Mesodermal cell (in vitro differentiated cells): Measurements from ENCODE around the gene LIG1.
"Not testable (repeated sequence)": the region's sequence is repeated elsewhere in the genome, so short reads cannot be mapped to it uniquely, and the experiment has no call there.

Experiments
- H3K27ac ChIP-seq: 2 replicates; pipeline ENCODE4 v1.7.0; 2013; ENCODE audit warnings: mild to moderate bottlenecking, low read depth, low read length, moderate library complexity; ENCODE audit not compliant: severe bottlenecking
- H3K36me3 ChIP-seq: 2 replicates; pipeline ENCODE4 v1.7.1; 2013; ENCODE audit warnings: mild to moderate bottlenecking, low read length, moderate library complexity; ENCODE audit not compliant: control insufficient read depth, insufficient read depth
- H3K4me1 ChIP-seq: one replicate; pipeline ENCODE4 v1.7.1; 2013; ENCODE audit warnings: mild to moderate bottlenecking, low read length; ENCODE audit not compliant: insufficient read depth, control insufficient read depth, poor library complexity, severe bottlenecking
- H3K4me3 ChIP-seq: 2 replicates; pipeline ENCODE4 v1.7.0; 2013; ENCODE audit warnings: low read length, control low read depth, mild to moderate bottlenecking; ENCODE audit not compliant: insufficient read depth, poor library complexity, severe bottlenecking; ENCODE audit errors: extremely low read depth
- H3K9me3 ChIP-seq: 2 replicates; pipeline ENCODE4 v1.7.1; 2013; ENCODE audit warnings: mild to moderate bottlenecking, low read length, moderate library complexity; ENCODE audit not compliant: control insufficient read depth
- WGBS, 2 experiments: methylation state at CpG; one replicate each; pipeline ENCODE4 v1.1.5; 2013; ENCODE audit warnings: missing lambda C conversion rate in 2 of 2; ENCODE audit not compliant: insufficient coverage in 2 of 2; 5-methylcytosine and 5-hydroxymethylcytosine counted together

The LIG1 gene

DNA sequence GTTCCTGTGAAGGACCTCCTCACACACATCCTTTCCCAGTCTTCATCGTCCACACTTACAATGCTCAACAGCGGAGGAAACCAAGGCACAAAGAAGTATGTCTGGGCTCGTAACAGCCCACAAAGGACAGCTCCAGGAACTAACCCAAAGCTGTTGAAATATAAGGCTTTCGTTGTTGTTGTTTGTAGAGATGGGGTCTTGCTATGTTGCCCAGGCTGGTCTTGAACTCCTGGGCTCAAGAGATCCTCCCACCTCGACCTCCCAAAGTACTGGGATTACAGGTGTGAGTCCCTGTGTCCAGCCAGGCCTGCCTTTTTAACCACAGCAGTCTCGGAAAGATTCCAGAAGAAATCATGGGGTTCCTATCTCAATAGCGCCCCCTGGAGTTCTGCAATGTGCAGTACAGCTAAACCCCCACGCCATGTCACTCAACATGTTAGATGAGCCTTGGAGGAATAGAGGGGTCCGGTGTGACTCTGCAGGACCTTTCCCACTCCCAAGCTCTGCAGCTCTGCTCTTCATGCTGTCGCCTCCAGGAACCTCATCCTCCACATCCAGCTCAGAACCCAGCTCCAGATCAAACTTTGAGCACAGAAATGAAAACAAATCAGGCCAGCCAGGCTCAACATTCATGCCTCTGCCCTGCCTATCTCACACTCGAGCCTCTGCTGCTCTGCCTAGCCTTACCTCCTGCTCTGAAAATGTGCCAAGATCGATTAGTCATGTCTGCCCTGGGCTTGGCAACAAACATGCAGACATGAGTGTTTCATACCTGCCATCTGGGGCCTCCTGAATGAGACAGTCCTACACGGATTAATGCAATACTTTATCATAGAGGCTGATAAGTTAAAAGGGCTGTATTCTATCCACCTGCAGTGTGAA is 67.0 kb downstream of the LIG1 start:
- Histone ChIP-seq H3K4me1 (peaks cover 6% of the 10 kb centered on the region), H3K36me3 (no peaks in the 10 kb centered on the region), H3K9me3 (no peaks in the 10 kb centered on the region), H3K27ac (no peak overlapping the region), H3K4me3 (no peak overlapping the region)
- 38 to 48% methylated on average over 8 to 9 of the region's 13 CpGs for WGBS, 2 experiments

- WGBS, 2 experiments, result 79 to 84% methylated on average over 3 to 4 of the region's 4 CpGs
- H3K4me1 ChIP-seq, result no peaks in the 10 kb centered on the region
- H3K9me3 ChIP-seq, result peaks cover 3% of the 10 kb centered on the region
- no peak overlapping the region for H3K4me3 ChIP-seq
- H3K27ac ChIP-seq, result no peak overlapping the region
- no peaks in the 10 kb centered on the region for H3K36me3 ChIP-seq
Observed at GRCh38 chr19:48095612-48096175, 74.5 kb downstream of the LIG1 start.

DNA sequence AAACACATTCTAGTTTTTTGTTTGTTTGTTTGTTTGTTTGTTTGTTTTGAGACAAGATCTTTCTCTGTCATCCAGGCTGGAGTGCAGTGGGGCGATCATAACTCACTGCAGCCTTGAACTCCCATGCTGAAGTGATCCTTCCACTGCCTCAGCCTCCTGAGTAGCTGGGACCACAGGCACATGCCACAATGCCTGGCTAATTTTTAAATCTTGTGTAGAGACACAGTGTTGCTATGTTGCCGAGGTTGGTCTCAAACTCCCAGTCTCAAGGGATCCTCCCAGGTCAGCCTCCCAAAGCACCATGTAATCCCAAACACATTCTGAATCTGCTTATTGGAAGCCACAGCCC is 75.3 kb downstream of the LIG1 start:
- WGBS, 2 experiments, result 79 to 84% methylated on average over 2 of the region's 2 CpGs
- no peak overlapping the region for H3K4me3 ChIP-seq
- H3K36me3 ChIP-seq, result no peaks in the 10 kb centered on the region
- H3K4me1 ChIP-seq, result no peaks in the 10 kb centered on the region
- H3K9me3 ChIP-seq, result peaks cover 5% of the 10 kb centered on the region
- H3K27ac ChIP-seq, result no peak overlapping the region

- Histone ChIP-seq H3K4me1 (no peaks in the 10 kb centered on the region), H3K27ac (no peak overlapping the region), H3K4me3 (no peak overlapping the region), H3K36me3 (no peaks in the 10 kb centered on the region), H3K9me3 (peaks cover 5% of the 10 kb centered on the region)
- WGBS, 2 experiments, result 60% methylated on average over 1 of the region's 1 CpG; no CpG with 5 or more reads in 1 of the 2 experiments
Observed at GRCh38 chr19:48094129-48094854, 75.9 kb downstream of the LIG1 start.

GRCh38 chr19:48091111-48091718 is 78.9 kb downstream of the LIG1 start:
- H3K9me3 ChIP-seq, H3K27ac ChIP-seq, H3K4me1 ChIP-seq, H3K36me3 ChIP-seq, H3K4me3 ChIP-seq: not testable (repeated sequence)
- WGBS, 2 experiments, result 79 to 94% methylated on average over 4 to 6 of the region's 13 CpGs

DNA sequence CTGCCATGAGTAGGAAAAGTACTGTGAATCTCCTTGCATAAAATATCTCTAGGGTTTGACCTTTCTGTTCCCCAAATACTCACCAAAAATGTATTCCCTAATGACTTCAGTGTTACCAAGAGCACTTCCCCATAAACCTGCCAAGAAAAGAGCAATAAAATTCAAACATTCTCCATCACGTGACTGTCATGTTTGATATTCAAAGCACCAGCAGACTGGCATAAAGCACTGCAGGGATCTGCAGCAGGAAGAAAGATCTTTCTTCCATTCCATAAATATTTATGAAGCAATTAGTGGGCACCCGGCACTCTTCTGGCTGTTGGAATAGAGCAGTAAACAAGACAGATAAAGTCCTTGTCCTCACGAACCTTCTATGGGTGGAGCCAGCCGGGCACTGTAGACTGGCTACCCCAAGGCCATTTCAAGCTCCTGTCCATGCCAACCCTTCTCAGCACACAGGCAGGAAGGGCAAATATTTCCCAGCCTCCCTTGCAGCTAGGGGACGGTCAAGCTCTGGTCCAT is 79.8 kb downstream of the LIG1 start:
- no peak overlapping the region for H3K27ac ChIP-seq
- peaks cover 5% of the 10 kb centered on the region for H3K9me3 ChIP-seq
- H3K4me3 ChIP-seq, result no peak overlapping the region
- H3K36me3 ChIP-seq, result no peaks in the 10 kb centered on the region
- H3K4me1 ChIP-seq, result no peaks in the 10 kb centered on the region
- WGBS, 2 experiments, result 73 to 82% methylated on average over 4 to 5 of the region's 5 CpGs

DNA sequence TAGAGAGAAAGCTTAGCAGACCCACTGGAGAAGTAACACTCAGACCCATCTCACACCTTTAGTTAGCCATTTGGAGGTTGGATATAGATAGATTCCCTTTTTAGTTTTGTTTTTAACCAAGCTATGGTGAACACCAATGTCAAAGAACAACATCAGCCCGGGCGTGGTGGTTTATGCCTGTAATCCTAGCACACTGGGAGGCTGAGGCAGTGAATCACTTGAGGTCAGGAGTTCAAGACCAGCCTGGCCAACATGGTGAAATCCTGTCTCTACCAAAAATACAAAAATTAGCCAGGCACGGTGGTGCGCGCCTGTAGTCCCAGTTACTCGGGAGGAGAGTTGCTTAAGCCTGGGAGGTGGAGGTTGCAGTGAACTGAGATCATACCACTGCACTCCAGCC is 81.2 kb downstream of the LIG1 start:
- H3K4me3 ChIP-seq, H3K36me3 ChIP-seq, H3K27ac ChIP-seq, H3K4me1 ChIP-seq, H3K9me3 ChIP-seq: not testable (repeated sequence)
- 72 to 83% methylated on average over 2 of the region's 6 CpGs for WGBS, 2 experiments

GRCh38 chr19:48085904-48086864 is 84.0 kb downstream of the LIG1 start:
- H3K27ac ChIP-seq, result no peak overlapping the region
- H3K36me3 ChIP-seq, result no peaks in the 10 kb centered on the region
- 87 to 93% methylated on average over 2 to 3 of the region's 7 CpGs for WGBS, 2 experiments
- H3K4me1 ChIP-seq, result no peaks in the 10 kb centered on the region
- H3K4me3 ChIP-seq, result no peak overlapping the region
- peaks cover 5% of the 10 kb centered on the region for H3K9me3 ChIP-seq

GRCh38 chr19:48085076-48085475 is 85.1 kb downstream of the LIG1 start:
- no peaks in the 10 kb centered on the region for H3K4me1 ChIP-seq
- no peak overlapping the region for H3K27ac ChIP-seq
- no peaks in the 10 kb centered on the region for H3K9me3 ChIP-seq
- no peak overlapping the region for H3K4me3 ChIP-seq
- H3K36me3 ChIP-seq, result no peaks in the 10 kb centered on the region
- 69 to 76% methylated on average over 3 of the region's 3 CpGs for WGBS, 2 experiments

DNA sequence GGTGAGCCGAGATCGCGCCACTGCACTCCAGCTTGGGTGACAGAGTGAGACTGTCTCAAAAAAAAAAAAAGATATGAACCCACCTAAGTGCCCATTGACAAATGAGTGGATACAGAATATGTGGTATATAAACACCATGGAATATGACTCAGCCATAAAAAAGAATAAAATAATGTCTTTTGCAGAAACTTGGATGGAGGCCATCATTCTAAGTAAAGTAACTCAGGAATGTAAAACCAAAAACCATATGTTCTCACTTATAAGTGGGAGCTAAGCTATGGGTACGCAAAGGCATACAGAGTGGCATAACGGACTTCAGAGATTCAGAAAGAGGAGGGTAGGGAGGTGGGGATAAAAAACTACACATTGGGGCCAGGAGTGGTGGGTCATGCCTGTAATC is 89.0 kb downstream of the LIG1 start:
- H3K36me3 ChIP-seq, result no peaks in the 10 kb centered on the region

More for the DNA sequence above, 89.0 kb downstream of the LIG1 start:
- Histone ChIP-seq H3K9me3 (no peaks in the 10 kb centered on the region), H3K27ac (no peak overlapping the region), H3K4me1 (no peaks in the 10 kb centered on the region), H3K4me3 (no peak overlapping the region)
- WGBS, 2 experiments, result 93 to 94% methylated on average over 2 to 5 of the region's 5 CpGs
